IMR-90 (cell line): ENCODE measurements around the gene SPEG. TPM values are rescaled to one million over a fixed set of nuclear protein-coding genes. Genes with fewer than 3 reads are reported as not detected.

Experiments used
- ATAC-seq: fragments of 200-7000 bp; cut with Tn5 transposase; 2 replicates; pipeline ENCODE4 v1.9.1; 2020; ENCODE audit warnings: low read depth, mild to moderate bottlenecking, moderate library complexity
- BruUV-seq: library from RNA; stranded (reverse); fragments of 400-500 nt; replicated peaks from 2 replicates; lab custom pipeline; 2021; lab: Mats Ljungman, UMichigan
- CTCF ChIA-PET: fragments of 300-600 bp; formaldehyde crosslinking; extraction: SDS; loops from one replicate; lab custom pipeline; 2021; ENCODE audit warnings: antibody characterized with exemption; lab: Yijun Ruan, JAX
- POLR2A ChIA-PET: fragments of 300-600 bp; sonication (Branson Sonifier 250); formaldehyde crosslinking; loops from one replicate; lab custom pipeline; 2022; ENCODE audit warnings: antibody characterized with exemption; ENCODE audit not compliant: unreplicated experiment; lab: Charles Lee
- DNase-seq: peaks from one replicate; pipeline ENCODE4 v3.0.0; 2013
- H2AFZ ChIP-seq: replicated peaks from 2 replicates; pipeline ENCODE3; 2013; ENCODE audit warnings: low read length, mild to moderate bottlenecking; ENCODE audit not compliant: poor library complexity
- H2AK5ac ChIP-seq: 2 replicates; pipeline ENCODE4 v1.6.1; 2013; ENCODE audit warnings: low read depth, low read length, inconsistent platforms
- H2AK9ac ChIP-seq: replicated peaks from 2 replicates; pipeline ENCODE3; 2013; ENCODE audit warnings: mild to moderate bottlenecking, low read depth, low read length, moderate library complexity; ENCODE audit not compliant: poor library complexity
- H2BK120ac ChIP-seq: 2 replicates; pipeline ENCODE4 v1.6.1; 2013; ENCODE audit warnings: low read depth, low read length, inconsistent platforms
- H2BK15ac ChIP-seq: 3 replicates; pipeline ENCODE4 v1.6.1; 2013; ENCODE audit warnings: low read depth, low read length, inconsistent platforms
- H2BK20ac ChIP-seq: 2 replicates; pipeline ENCODE4 v1.6.1; 2013; ENCODE audit warnings: low read depth, mild to moderate bottlenecking, inconsistent platforms, low read length, moderate library complexity
- H2BK5ac ChIP-seq: 2 replicates; pipeline ENCODE4 v1.6.1; 2013; ENCODE audit warnings: mild to moderate bottlenecking, low read depth, low read length, inconsistent platforms; ENCODE audit not compliant: poor library complexity, severe bottlenecking
- H3K14ac ChIP-seq: replicated peaks from 2 replicates; pipeline ENCODE4 v1.6.1; 2013; ENCODE audit warnings: low read depth, low read length, inconsistent platforms
- H3K18ac ChIP-seq: 2 replicates; pipeline ENCODE4 v1.6.1; 2013; ENCODE audit warnings: low read depth, low read length, control low read depth
- H3K23ac ChIP-seq: 2 replicates; pipeline ENCODE4 v1.6.1; 2013; ENCODE audit warnings: low read depth, low read length, inconsistent platforms
- H3K27ac ChIP-seq: 2 replicates; pipeline ENCODE4 v1.5.1; 2013; ENCODE audit warnings: mild to moderate bottlenecking, control low read depth, low read length; ENCODE audit not compliant: insufficient read depth
- H3K27me3 ChIP-seq: 2 replicates; pipeline ENCODE4 v1.6.1; 2013; ENCODE audit warnings: low read length; ENCODE audit not compliant: control insufficient read depth, insufficient read depth
- H3K36me3 ChIP-seq: 2 replicates; pipeline ENCODE4 v1.6.1; 2013; ENCODE audit warnings: low read length, mixed read lengths; ENCODE audit not compliant: control insufficient read depth, insufficient read depth
- H3K4ac ChIP-seq: 2 replicates; pipeline ENCODE4 v1.6.1; 2013; ENCODE audit warnings: low read depth, low read length, inconsistent platforms
- H3K4me1 ChIP-seq: 2 replicates; pipeline ENCODE4 v1.6.1; 2013; ENCODE audit warnings: low read length, mixed read lengths; ENCODE audit not compliant: control insufficient read depth, insufficient read depth
- H3K4me2 ChIP-seq: 2 replicates; pipeline ENCODE4 v1.6.1; 2013; ENCODE audit warnings: low read depth, mild to moderate bottlenecking, control low read depth, low read length, moderate library complexity
- H3K4me3 ChIP-seq: 2 replicates; pipeline ENCODE4 v1.5.1; 2013; ENCODE audit warnings: low read depth, mild to moderate bottlenecking, control low read depth, low read length, moderate library complexity; ENCODE audit not compliant: insufficient read depth
- H3K56ac ChIP-seq: 2 replicates; pipeline ENCODE4 v1.6.1; 2013; ENCODE audit warnings: low read length, inconsistent platforms; ENCODE audit not compliant: insufficient read depth; ENCODE audit errors: extremely low read depth
- H3K79me1 ChIP-seq, 2 experiments: 2 replicates each; pipeline ENCODE4 v1.6.1; 2013; ENCODE audit warnings: low read length in 2 of 2, inconsistent platforms in 1 of 2, low read depth in 1 of 2
- H3K9ac ChIP-seq: 2 replicates; pipeline ENCODE4 v1.6.1; 2013; ENCODE audit warnings: low read depth, low read length, control low read depth
- H3K9me1 ChIP-seq: 2 replicates; pipeline ENCODE4 v1.6.1; 2013; ENCODE audit warnings: low read length, inconsistent platforms; ENCODE audit not compliant: insufficient read depth
- H3K9me3 ChIP-seq: 2 replicates; pipeline ENCODE4 v1.6.1; 2013; ENCODE audit warnings: low read length; ENCODE audit not compliant: control insufficient read depth, insufficient read depth
- H4K20me1 ChIP-seq: 2 replicates; pipeline ENCODE4 v1.6.1; 2013; ENCODE audit warnings: low read length, inconsistent platforms; ENCODE audit not compliant: insufficient read depth
- H4K5ac ChIP-seq: 2 replicates; pipeline ENCODE4 v1.6.1; 2013; ENCODE audit warnings: mild to moderate bottlenecking, low read depth, low read length, control low read depth
- H4K8ac ChIP-seq, 2 experiments: 2 replicates each; pipeline ENCODE4 v1.6.1; 2013; ENCODE audit warnings: low read depth in 2 of 2, low read length in 2 of 2, control low read depth in 1 of 2, inconsistent platforms in 1 of 2
- H4K91ac ChIP-seq: 2 replicates; pipeline ENCODE4 v1.6.1; 2013; ENCODE audit warnings: low read depth, low read length, inconsistent platforms; ENCODE audit not compliant: insufficient read depth
- BHLHE40 ChIP-seq: fragments of 150-350 bp; IDR thresholded peaks from 2 replicates; pipeline ENCODE4 v1.6.1; 2016; ENCODE audit warnings: mild to moderate bottlenecking, low read depth, low read length
- CEBPB ChIP-seq: IDR thresholded peaks from 2 replicates; pipeline ENCODE4 v1.6.1; 2012; ENCODE audit warnings: low read depth, low read length, improper control_type of control experiment
- CHD1 ChIP-seq: IDR thresholded peaks from 2 replicates; pipeline ENCODE4 v1.6.1; 2012; ENCODE audit warnings: low read depth, low read length, improper control_type of control experiment
- FOS ChIP-seq: fragments of 150-350 bp; IDR thresholded peaks from 2 replicates; pipeline ENCODE4 v1.6.1; 2016; ENCODE audit warnings: low read depth, low read length
- MAFK ChIP-seq: IDR thresholded peaks from 2 replicates; pipeline ENCODE4 v1.6.1; 2012; ENCODE audit warnings: low read depth, low read length, improper control_type of control experiment
- MAZ ChIP-seq: IDR thresholded peaks from 2 replicates; pipeline ENCODE4 v1.6.1; 2012; ENCODE audit warnings: low read depth, mild to moderate bottlenecking, low read length, improper control_type of control experiment, moderate library complexity, borderline replicate concordance
- MXI1 ChIP-seq: IDR thresholded peaks from 2 replicates; pipeline ENCODE4 v1.6.1; 2012; ENCODE audit warnings: low read depth, mild to moderate bottlenecking, low read length, moderate library complexity, borderline replicate concordance
- NFE2L2 ChIP-seq: fragments of 150-350 bp; IDR thresholded peaks from 2 replicates; pipeline ENCODE4 v1.6.1; 2016; ENCODE audit warnings: low read depth, mild to moderate bottlenecking, low read length
- POLR2A ChIP-seq: IDR thresholded peaks from 2 replicates; pipeline ENCODE4 v1.6.1; 2012; ENCODE audit warnings: mild to moderate bottlenecking, low read depth, low read length
- RAD21 ChIP-seq: IDR thresholded peaks from 2 replicates; pipeline ENCODE4 v1.6.1; 2012; ENCODE audit warnings: low read length, improper control_type of control experiment
- RCOR1 ChIP-seq: IDR thresholded peaks from 2 replicates; pipeline ENCODE4 v1.6.1; 2012; ENCODE audit warnings: mild to moderate bottlenecking, low read length, improper control_type of control experiment; ENCODE audit not compliant: insufficient replicate concordance
- RFX5 ChIP-seq: IDR thresholded peaks from 2 replicates; pipeline ENCODE4 v1.8.0; 2012; ENCODE audit warnings: low read depth, mild to moderate bottlenecking, low read length, moderate library complexity
- SMC3 ChIP-seq: fragments of 150-350 bp; IDR thresholded peaks from 2 replicates; pipeline ENCODE4 v1.6.1; 2016; ENCODE audit warnings: low read depth, mild to moderate bottlenecking, antibody characterized with exemption, low read length, moderate library complexity
- WGBS, 2 experiments: methylation state at CpG; one replicate each; pipeline versions ENCODE4 v1.1.5 to v1.1.7; 2013; ENCODE audit warnings: missing lambda C conversion rate in 2 of 2; ENCODE audit not compliant: insufficient read length in 1 of 2; ENCODE audit errors: extremely low coverage in 2 of 2; 5-methylcytosine and 5-hydroxymethylcytosine counted together
- dilution Hi-C: fragments of 300-500 bp; cut with HindIII; formaldehyde crosslinking; loops from one replicate; pipeline ENCODE4 v1.14.3; 2018; ENCODE audit warnings: low sequenced_read_pairs; ENCODE audit not compliant: unreplicated experiment
- in situ Hi-C: fragments of 300-500 bp; cut with MboI; formaldehyde crosslinking; loops from 3 replicates; pipeline ENCODE4 v1.14.3; 2019; ENCODE audit warnings: low sequenced_read_pairs, inconsistent platforms, mixed read lengths
- intact Hi-C: fragments of 100-400 bp; cut with micrococcal nuclease; formaldehyde crosslinking; loops from 2 replicates; pipeline ENCODE4 v1.10.0; 2022
- polyA plus RNA-seq, 3 experiments: library from polyadenylated mRNA; depleted of rRNA; stranded (reverse); fragments of >200 nt; gene quantifications; 2 replicates each; pipeline ENCODE4 v1.2.3, GENCODE V29; 2012; ENCODE audit warnings: low replicate concordance in 1 of 3
- total RNA-seq: library from RNA; depleted of rRNA; stranded (reverse); fragments of >200 nt; gene quantifications from 2 replicates; pipeline ENCODE4 v1.2.3, GENCODE V29; 2012
- TF ChIP-seq, protein P1 (sequence below): fragments of 150-350 bp; IDR thresholded peaks from 2 replicates; pipeline ENCODE4 v1.6.1; 2016; ENCODE audit warnings: low read depth, mild to moderate bottlenecking, low read length, moderate library complexity, borderline replicate concordance

The SPEG gene
- total and polyA plus RNA-seq, 2 of the 4 experiments (the other 2 are of a cell fraction) = 6.8 to 81.6 TPM

DNA sequence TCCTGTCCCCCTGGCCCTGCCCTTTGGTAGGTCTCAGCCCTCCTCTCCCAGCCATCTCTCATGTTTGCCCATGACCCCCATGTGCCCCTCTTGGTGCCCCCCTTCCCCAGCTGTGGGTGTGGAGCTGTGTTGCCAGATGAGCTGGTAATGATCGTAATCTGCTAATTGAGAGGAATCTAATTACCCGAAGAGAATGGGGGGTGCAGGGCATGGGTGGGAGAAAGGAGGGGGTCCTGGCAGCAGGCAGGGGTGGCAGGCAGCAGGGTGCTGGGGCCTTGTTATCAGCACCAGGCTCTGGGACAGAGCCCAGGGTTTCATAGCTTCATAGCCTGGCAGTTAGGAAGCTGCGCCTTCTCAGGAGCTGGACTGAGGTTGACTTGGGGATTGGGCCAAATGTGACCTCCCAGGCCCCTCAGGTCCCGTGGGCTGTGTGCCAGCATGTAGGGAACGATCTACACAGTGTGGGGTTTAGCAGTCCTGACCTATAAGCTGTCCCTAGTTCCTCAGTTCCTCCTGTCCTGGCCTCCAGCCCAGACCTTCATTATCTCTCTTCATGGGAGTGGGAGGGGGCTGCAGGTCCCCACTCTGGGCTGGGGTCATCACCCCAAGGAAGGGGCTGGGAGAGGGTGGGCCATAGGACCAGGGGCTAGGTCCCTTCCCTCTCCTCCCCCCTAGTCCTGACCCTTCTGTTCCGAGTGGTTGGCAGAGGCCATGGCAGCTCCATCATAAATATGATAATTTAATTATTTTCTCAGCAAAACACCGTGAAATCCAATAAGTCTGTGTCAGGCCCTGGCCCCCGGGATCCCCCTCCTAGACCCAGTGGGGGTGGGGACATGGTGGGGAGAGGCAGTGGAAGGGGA is 73.2 kb downstream of the SPEG start:
- Histone ChIP-seq H3K4me3 (no peak overlapping the region), H3K36me3 (peaks cover 38% of the 10 kb centered on the region), H3K56ac (no peak overlapping the region), H2AK5ac (no peak overlapping the region), H3K9me1 (no peaks in the 10 kb centered on the region), H2AK9ac (no peak overlapping the region), H3K27me3 (peaks cover 24% of the 10 kb centered on the region), H3K23ac (no peak overlapping the region), H3K9ac (no peak overlapping the region), H2BK20ac (no peak overlapping the region), H2BK5ac (no peak overlapping the region), H4K91ac (no peak overlapping the region), H3K4me2 (no peak overlapping the region), H2BK15ac (no peak overlapping the region), H3K27ac (no peak overlapping the region), H4K20me1 (no peaks in the 10 kb centered on the region), H3K9me3 (no peaks in the 10 kb centered on the region), H4K5ac (no peak overlapping the region), H4K8ac (no peak overlapping the region), H3K79me1 (no peaks in the 10 kb centered on the region; a peak in 1 of 4 replicates), H2AFZ (no peak overlapping the region), H3K18ac (no peak overlapping the region), H2BK120ac (no peak overlapping the region), H3K4me1 (0 out of 2 replicates have a peak, but pooled peaks cover 4% of the 10 kb centered on the region), H3K14ac (no peak overlapping the region), H3K4ac (no peak overlapping the region)
- ChIA-PET CTCF (interaction anchor here (0.6 to 1.4 kb wide), 2 partner anchors 13 to 135 kb away, joined by 3 to 5 read pairs; no protein-coding TSS in a partner anchor), POLR2A (interaction anchor here (0.8 kb wide), 1 partner anchor 9 kb away, joined by 3 read pairs; the partner anchor contains the start of gene GMPPA)
- ATAC-seq (no peak), DNase-seq (no peak)
- intact Hi-C loops (no loop called here), in situ Hi-C loops (no loop called here), dilution Hi-C loops (no loop called here)
- TF ChIP-seq NFE2L2 (no peak), RAD21 (no peak), CHD1 (no peak), CEBPB (no peak), POLR2A (no peak), RFX5 (no peak), SMC3 (no peak), RCOR1 (no peak), MAFK (no peak), BHLHE40 (no peak), FOS (no peak), MAZ (no peak), MXI1 (no peak)
- TF ChIP-seq, protein P1, sequence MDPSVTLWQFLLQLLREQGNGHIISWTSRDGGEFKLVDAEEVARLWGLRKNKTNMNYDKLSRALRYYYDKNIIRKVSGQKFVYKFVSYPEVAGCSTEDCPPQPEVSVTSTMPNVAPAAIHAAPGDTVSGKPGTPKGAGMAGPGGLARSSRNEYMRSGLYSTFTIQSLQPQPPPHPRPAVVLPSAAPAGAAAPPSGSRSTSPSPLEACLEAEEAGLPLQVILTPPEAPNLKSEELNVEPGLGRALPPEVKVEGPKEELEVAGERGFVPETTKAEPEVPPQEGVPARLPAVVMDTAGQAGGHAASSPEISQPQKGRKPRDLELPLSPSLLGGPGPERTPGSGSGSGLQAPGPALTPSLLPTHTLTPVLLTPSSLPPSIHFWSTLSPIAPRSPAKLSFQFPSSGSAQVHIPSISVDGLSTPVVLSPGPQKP = no peak
- no TSS peak for BruUV-seq
- WGBS, 2 experiments = 86% methylated on average over 1 of the region's 8 CpGs; no CpG with 5 or more reads in 1 of the 2 experiments
